Measurements from ENCODE around the gene RND2.

DNA sequence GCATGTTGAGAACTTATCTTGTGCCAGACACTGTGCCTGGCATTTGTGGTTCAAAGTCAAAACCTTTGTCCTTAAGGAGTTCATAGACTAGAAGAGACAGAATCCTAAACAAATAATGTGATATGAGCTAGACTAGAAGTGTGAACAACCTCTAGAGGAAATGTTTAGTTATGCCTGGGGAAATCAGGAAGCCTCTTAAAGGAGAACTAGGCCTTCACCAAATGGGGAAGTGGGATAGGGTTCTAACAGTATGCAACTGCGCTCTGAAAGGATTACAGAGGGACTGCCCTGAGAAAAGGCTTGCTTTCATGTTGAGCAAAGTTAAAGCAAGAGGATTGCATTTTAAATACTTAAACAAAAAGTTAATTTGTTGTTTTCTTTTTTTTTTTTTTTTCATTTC is 39.8 kb upstream of the RND2 start:
- TF ChIP-seq, protein P1, sequence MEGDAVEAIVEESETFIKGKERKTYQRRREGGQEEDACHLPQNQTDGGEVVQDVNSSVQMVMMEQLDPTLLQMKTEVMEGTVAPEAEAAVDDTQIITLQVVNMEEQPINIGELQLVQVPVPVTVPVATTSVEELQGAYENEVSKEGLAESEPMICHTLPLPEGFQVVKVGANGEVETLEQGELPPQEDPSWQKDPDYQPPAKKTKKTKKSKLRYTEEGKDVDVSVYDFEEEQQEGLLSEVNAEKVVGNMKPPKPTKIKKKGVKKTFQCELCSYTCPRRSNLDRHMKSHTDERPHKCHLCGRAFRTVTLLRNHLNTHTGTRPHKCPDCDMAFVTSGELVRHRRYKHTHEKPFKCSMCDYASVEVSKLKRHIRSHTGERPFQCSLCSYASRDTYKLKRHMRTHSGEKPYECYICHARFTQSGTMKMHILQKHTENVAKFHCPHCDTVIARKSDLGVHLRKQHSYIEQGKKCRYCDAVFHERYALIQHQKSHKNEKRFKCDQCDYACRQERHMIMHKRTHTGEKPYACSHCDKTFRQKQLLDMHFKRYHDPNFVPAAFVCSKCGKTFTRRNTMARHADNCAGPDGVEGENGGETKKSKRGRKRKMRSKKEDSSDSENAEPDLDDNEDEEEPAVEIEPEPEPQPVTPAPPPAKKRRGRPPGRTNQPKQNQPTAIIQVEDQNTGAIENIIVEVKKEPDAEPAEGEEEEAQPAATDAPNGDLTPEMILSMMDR (IDR thresholded peaks at IDR 0.05): no peak
- no peak for TF ChIP-seq EP300 (IDR thresholded peaks at IDR 0.05)
- TF ChIP-seq POLR2AphosphoS5 (IDR thresholded peaks at IDR 0.05): no peak

Measured in sigmoid colon (tissue), 4 donors.